H9 (cell line): Measurements from ENCODE around the gene CCDC170. TPM values are rescaled to one million over a fixed set of nuclear protein-coding genes. Genes with fewer than 3 reads are reported as not detected.

Experiments used
- DNase-seq: peaks from one replicate; pipeline ENCODE4 v3.0.0-alpha.2; 2017
- H2AFZ ChIP-seq: one replicate; pipeline ENCODE4 v1.6.1; 2013; ENCODE audit warnings: mild to moderate bottlenecking, low read length, control low read depth, moderate library complexity
- H2AK5ac ChIP-seq: 2 replicates; pipeline ENCODE4 v1.6.1; 2013; ENCODE audit warnings: low read length, control low read depth, mixed read lengths; ENCODE audit not compliant: insufficient read length
- H2BK120ac ChIP-seq: one replicate; pipeline ENCODE4 v1.6.1; 2013; ENCODE audit warnings: low read depth, mild to moderate bottlenecking, low read length, control low read depth, inconsistent platforms; ENCODE audit not compliant: poor library complexity, severe bottlenecking
- H2BK12ac ChIP-seq: 2 replicates; pipeline ENCODE4 v1.6.1; 2013; ENCODE audit warnings: low read length, control low read depth, mixed read lengths, low read depth; ENCODE audit not compliant: insufficient read length
- H2BK15ac ChIP-seq: 2 replicates; pipeline ENCODE4 v1.6.1; 2013; ENCODE audit warnings: low read depth, low read length, control low read depth
- H2BK20ac ChIP-seq: one replicate; pipeline ENCODE4 v1.6.1; 2013; ENCODE audit warnings: low read depth, mild to moderate bottlenecking, low read length, control low read depth, inconsistent platforms; ENCODE audit not compliant: poor library complexity, severe bottlenecking
- H2BK5ac ChIP-seq: 2 replicates; pipeline ENCODE4 v1.6.1; 2013; ENCODE audit warnings: low read length, control low read depth, mixed read lengths; ENCODE audit not compliant: insufficient read length
- H3K14ac ChIP-seq: 2 replicates; pipeline ENCODE4 v1.6.1; 2013; ENCODE audit warnings: low read length, control low read depth; ENCODE audit not compliant: insufficient read depth
- H3K18ac ChIP-seq: 2 replicates; pipeline ENCODE4 v1.6.1; 2013; ENCODE audit warnings: low read depth, mild to moderate bottlenecking, mixed read lengths, low read length, control low read depth; ENCODE audit not compliant: insufficient read length
- H3K23ac ChIP-seq: 2 replicates; pipeline ENCODE4 v1.6.1; 2013; ENCODE audit warnings: low read length, control low read depth, mixed read lengths, low read depth; ENCODE audit not compliant: insufficient read length
- H3K23me2 ChIP-seq: 2 replicates; pipeline ENCODE4 v1.6.1; 2013; ENCODE audit warnings: low read depth, mild to moderate bottlenecking, mixed read lengths, low read length, control low read depth; ENCODE audit not compliant: insufficient read length, poor library complexity, severe bottlenecking
- H3K27ac ChIP-seq: 2 replicates; pipeline ENCODE4 v1.5.1; 2013; ENCODE audit warnings: low read length, control low read depth, mixed read lengths, low read depth; ENCODE audit not compliant: insufficient read length
- H3K27me3 ChIP-seq: 2 replicates; pipeline ENCODE4 v1.6.1; 2013; ENCODE audit warnings: low read length, control low read depth, inconsistent platforms; ENCODE audit not compliant: insufficient read depth
- H3K4ac ChIP-seq: 2 replicates; pipeline ENCODE4 v1.6.1; 2013; ENCODE audit warnings: low read depth, mild to moderate bottlenecking, control low read depth, inconsistent platforms, low read length, moderate library complexity
- H3K4me1 ChIP-seq: 2 replicates; pipeline ENCODE4 v1.6.1; 2013; ENCODE audit warnings: low read length, control low read depth, inconsistent platforms; ENCODE audit not compliant: insufficient read depth
- H3K4me2 ChIP-seq: 2 replicates; pipeline ENCODE4 v1.6.1; 2013; ENCODE audit warnings: low read length, control low read depth, mixed read lengths; ENCODE audit not compliant: insufficient read length, insufficient read depth
- H3K56ac ChIP-seq: 2 replicates; pipeline ENCODE4 v1.6.1; 2013; ENCODE audit warnings: low read depth, mild to moderate bottlenecking, mixed read lengths, low read length, control low read depth; ENCODE audit not compliant: insufficient read length
- H3K79me1 ChIP-seq: 2 replicates; pipeline ENCODE4 v1.6.1; 2013; ENCODE audit warnings: low read depth, mild to moderate bottlenecking, moderate library complexity, low read length, control low read depth, inconsistent platforms; ENCODE audit not compliant: insufficient read depth, poor library complexity, severe bottlenecking
- H3K79me2 ChIP-seq: 2 replicates; pipeline ENCODE4 v1.6.1; 2013; ENCODE audit warnings: low read length, control low read depth, inconsistent platforms; ENCODE audit not compliant: insufficient read depth
- H3K9ac ChIP-seq: 2 replicates; pipeline ENCODE4 v1.6.1; 2013; ENCODE audit warnings: low read length, control low read depth, mixed read lengths; ENCODE audit not compliant: insufficient read length; ENCODE audit errors: extremely low read depth
- H3K9me3 ChIP-seq: one replicate; pipeline ENCODE4 v1.6.1; 2013; ENCODE audit warnings: low read depth, low read length, inconsistent platforms; ENCODE audit not compliant: control insufficient read depth
- H3T11ph ChIP-seq: one replicate; pipeline ENCODE4 v1.6.1; 2013; ENCODE audit warnings: mild to moderate bottlenecking, low read length, control low read depth, inconsistent platforms
- H4K20me1 ChIP-seq: one replicate; pipeline ENCODE4 v1.6.1; 2013; ENCODE audit not compliant: control insufficient read depth, insufficient read length, insufficient read depth
- H4K5ac ChIP-seq: 2 replicates; pipeline ENCODE4 v1.6.1; 2013; ENCODE audit warnings: low read depth, mild to moderate bottlenecking, mixed read lengths, low read length, control low read depth; ENCODE audit not compliant: insufficient read length
- H4K8ac ChIP-seq: replicated peaks from 2 replicates; pipeline ENCODE4 v1.6.1; 2013; ENCODE audit warnings: low read length, control low read depth, mixed read lengths, low read depth; ENCODE audit not compliant: insufficient read length
- H4K91ac ChIP-seq: 2 replicates; pipeline ENCODE4 v1.6.1; 2013; ENCODE audit warnings: low read depth, mild to moderate bottlenecking, moderate library complexity, mixed read lengths, low read length, control low read depth; ENCODE audit not compliant: insufficient read length
- H3K27ac Mint-ChIP-seq, 3 experiments: 2 replicates in 2 of 3; 3 replicates in 1 of 3; pipeline ENCODE4 v1.8.0; 2020 to 2021; ENCODE audit warnings: mixed read lengths in 3 of 3, mild to moderate bottlenecking in 1 of 3, moderate library complexity in 1 of 3
- H3K27me3 Mint-ChIP-seq: 2 replicates; pipeline ENCODE4 v1.8.0; 2021; ENCODE audit warnings: low read depth, mild to moderate bottlenecking, moderate library complexity, mixed read lengths
- H3K36me3 Mint-ChIP-seq, 3 experiments: 2 replicates in 2 of 3; 3 replicates in 1 of 3; pipeline ENCODE4 v1.8.0; 2020 to 2021; ENCODE audit warnings: low read depth in 3 of 3, mixed read lengths in 3 of 3; ENCODE audit not compliant: insufficient read depth in 1 of 3
- H3K4me1 Mint-ChIP-seq, 2 experiments: 2 replicates each; pipeline ENCODE4 v1.8.0; 2020; ENCODE audit warnings: mixed read lengths in 2 of 2
- H3K4me3 Mint-ChIP-seq, 2 experiments: 2 replicates in 1 of 2; 3 replicates in 1 of 2; pipeline ENCODE4 v1.8.0; 2020 to 2021; ENCODE audit warnings: mild to moderate bottlenecking in 2 of 2, mixed read lengths in 2 of 2, moderate library complexity in 1 of 2
- H3K9me3 Mint-ChIP-seq, 2 experiments: 2 replicates in 1 of 2; 3 replicates in 1 of 2; pipeline ENCODE4 v1.8.0; 2020; ENCODE audit warnings: mild to moderate bottlenecking in 2 of 2, mixed read lengths in 2 of 2, moderate library complexity in 1 of 2
- CTCF ChIP-seq: fragments of 200-600 bp; sonication (generic); conservative IDR thresholded peaks from 3 replicates; pipeline ENCODE4 v1.8.0; 2021; ENCODE audit warnings: antibody characterized with exemption, mild to moderate bottlenecking
- WGBS: extraction: QIAGEN DNeasy Blood & Tissue Kit; methylation state at CpG from one replicate; pipeline ENCODE4 v1.1.7; 2013; ENCODE audit warnings: missing lambda C conversion rate, low lambda C conversion rate, mixed read lengths; ENCODE audit not compliant: insufficient read length; ENCODE audit errors: extremely low coverage; 5-methylcytosine and 5-hydroxymethylcytosine counted together
- total RNA-seq: library from RNA; stranded (reverse); gene quantifications from 2 replicates; pipeline ENCODE4 v1.2.1, GENCODE V29; 2021

CCDC170 gene
- total RNA-seq, 1 experiment from 2014 or later, result 0.07 TPM

DNA sequence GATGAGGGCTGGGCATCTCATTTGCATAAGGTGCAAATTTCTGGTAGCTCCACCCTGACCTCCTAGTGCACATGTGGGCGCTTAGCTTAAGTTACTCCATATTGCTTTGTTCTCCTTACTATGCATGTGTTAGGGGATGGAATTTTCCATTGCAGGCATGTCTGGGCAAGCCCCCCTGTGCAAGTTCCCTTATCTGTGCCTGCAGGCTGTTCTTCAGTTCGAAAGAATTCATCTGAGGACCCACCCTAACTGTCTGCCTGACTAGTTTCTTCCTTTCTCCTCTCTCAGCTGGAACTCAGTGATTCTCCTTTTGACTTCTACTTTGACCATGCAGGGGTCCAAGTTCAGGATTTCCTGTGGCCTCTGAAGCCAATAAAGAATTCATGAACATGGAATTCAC lies 30.2 kb downstream of the CCDC170 start:
- H3K9me3 Mint-ChIP-seq, result peaks cover 48 to 49% of the 10 kb centered on the region in 2 experiments

More for the DNA sequence above, 30.2 kb downstream of the CCDC170 start:
- no peak overlapping the region for H3K27ac ChIP-seq
- no peak overlapping the region for H4K8ac ChIP-seq
- H3K27me3 Mint-ChIP-seq, result no peaks in the 10 kb centered on the region; the same call in 1 of the 2 replicates
- WGBS, result no CpG with 5 or more reads among the region's 2 CpGs
- no peak overlapping the region for H3K4ac ChIP-seq
- H2BK20ac ChIP-seq, result no peak overlapping the region
- no peaks in the 10 kb centered on the region for H3K4me1 ChIP-seq
- no peak overlapping the region for H4K5ac ChIP-seq
- H4K91ac ChIP-seq, result no peak overlapping the region
- H3K79me1 ChIP-seq, result no peaks in the 10 kb centered on the region
- no peak overlapping the region for H2BK15ac ChIP-seq
- H3K4me2 ChIP-seq, result no peak overlapping the region
- H2AFZ ChIP-seq, result no peak overlapping the region
- peak; percentile 32 for DNase-seq
- H2BK12ac ChIP-seq, result no peak overlapping the region
- H3K79me2 ChIP-seq, result no peaks in the 10 kb centered on the region
- H4K20me1 ChIP-seq, result no peaks in the 10 kb centered on the region
- H3K9ac ChIP-seq, result no peak overlapping the region
- no peak overlapping the region for H3K4me3 Mint-ChIP-seq
- H3K23me2 ChIP-seq, result no peaks in the 10 kb centered on the region
- peak overlapping the region in 1 of 3 experiments; percentile 36; a peak in 1 of 7 replicates for H3K27ac Mint-ChIP-seq
- H3K36me3 Mint-ChIP-seq, result peaks cover 16 to 39% (median 32%) of the 10 kb centered on the region in 3 experiments; a peak in 6 of 7 replicates
- H2BK5ac ChIP-seq, result no peak overlapping the region
- H3K9me3 ChIP-seq, result peaks cover 11% of the 10 kb centered on the region
- TF ChIP-seq CTCF, result no peak
- no peaks in the 10 kb centered on the region for H3K27me3 ChIP-seq
- H2AK5ac ChIP-seq, result no peak overlapping the region
- H3K4me1 Mint-ChIP-seq, result no peaks in the 10 kb centered on the region
- H3K18ac ChIP-seq, result no peak overlapping the region
- H3K14ac ChIP-seq, result no peak overlapping the region
- H3K23ac ChIP-seq, result no peak overlapping the region
- no peak overlapping the region for H2BK120ac ChIP-seq
- no peak overlapping the region for H3T11ph ChIP-seq
- H3K56ac ChIP-seq, result no peak overlapping the region
